Inferior parietal cortex (tissue), 1 donor: Measurements from ENCODE around the gene MACF1.
"Not testable (repeated sequence)": the region's sequence is repeated elsewhere in the genome, so short reads cannot be mapped to it uniquely, and the experiment has no call there.

ENCODE experiments used
- DNase-seq: peaks from one replicate; pipeline ENCODE4 v3.0.0-alpha.2; 2016; ENCODE audit errors: extremely low spot score

The MACF1 gene

GRCh38 chr1:39177706-39178105 is 26.8 kb upstream of the MACF1 start:
- DNase-seq: no peak

- DNase-seq: no peak
These were observed 25.7 kb upstream of the MACF1 start for GRCh38 chr1:39178541-39179431.

- no peak for DNase-seq
These were observed 23.2 kb upstream of the MACF1 start for GRCh38 chr1:39181311-39181710.

GRCh38 chr1:39182804-39183203 is 21.7 kb upstream of the MACF1 start:
- DNase-seq: no peak

GRCh38 chr1:39183503-39184353 is 20.8 kb upstream of the MACF1 start:
- no peak for DNase-seq

GRCh38 chr1:39184354-39184818 is 20.1 kb upstream of the MACF1 start:
- no peak for DNase-seq

GRCh38 chr1:39187275-39188046 is 17.0 kb upstream of the MACF1 start:
- no peak for DNase-seq

GRCh38 chr1:39189592-39190041 is 14.9 kb upstream of the MACF1 start:
- DNase-seq: no peak

- DNase-seq: no peak
These were observed 14.4 kb upstream of the MACF1 start for GRCh38 chr1:39190096-39190495.

GRCh38 chr1:39194398-39195051 is 10.0 kb upstream of the MACF1 start:
- no peak for DNase-seq

GRCh38 chr1:39195166-39196111 is 9.1 kb upstream of the MACF1 start:
- no peak for DNase-seq

- no peak for DNase-seq
These were observed 8.0 kb upstream of the MACF1 start for GRCh38 chr1:39196244-39197215.

- DNase-seq: peak; percentile 44
These were observed 4.9 kb upstream of the MACF1 start for GRCh38 chr1:39199593-39199992.

GRCh38 chr1:39205102-39205780 is 746 bp downstream of the MACF1 start:
- DNase-seq: peak; percentile 39

GRCh38 chr1:39205781-39206464 is 1.4 kb downstream of the MACF1 start:
- no peak for DNase-seq

- not testable (repeated sequence) for DNase-seq
These were observed 3.9 kb downstream of the MACF1 start for GRCh38 chr1:39208360-39208759.

- DNase-seq: no peak
These were observed 6.2 kb downstream of the MACF1 start for GRCh38 chr1:39210649-39211048.

GRCh38 chr1:39212499-39212898 is 8.0 kb downstream of the MACF1 start:
- DNase-seq: no peak
